GM12878 (cell line): ENCODE results near the gene BRAT1. TPM values are rescaled to one million over a fixed set of nuclear protein-coding genes. Genes with fewer than 3 reads are reported as not detected.

Experiments used
- ATAC-seq: fragments of 200-7000 bp; cut with Tn5 transposase; 3 replicates; pipeline ENCODE4 v1.9.1; 2020; ENCODE audit warnings: mild to moderate bottlenecking, moderate library complexity
- BruUV-seq: library from RNA; stranded (reverse); fragments of 400-500 nt; replicated peaks from 2 replicates; lab custom pipeline; 2021; lab: Mats Ljungman, UMichigan
- CTCF ChIA-PET: fragments of 300-600 bp; sonication (Branson Sonifier 250); formaldehyde crosslinking; extraction: SDS; loops from one replicate; lab custom pipeline; 2021; ENCODE audit warnings: inconsistent platforms; lab: Yijun Ruan, JAX
- POLR2A ChIA-PET: fragments of 350-600 bp; formaldehyde crosslinking; extraction: SDS; loops from one replicate; lab custom pipeline; 2021; ENCODE audit warnings: inconsistent platforms; lab: Charles Lee
- RAD21 ChIA-PET: fragments of 300-600 bp; sonication (Branson Sonifier 250); formaldehyde crosslinking; loops from one replicate; lab custom pipeline; 2023; ENCODE audit warnings: antibody characterized with exemption; ENCODE audit not compliant: unreplicated experiment; lab: Charles Lee
- SMC1A ChIA-PET: fragments of 300-600 bp; sonication (Branson Sonifier 250); formaldehyde crosslinking; loops from one replicate; lab custom pipeline; 2023; ENCODE audit not compliant: unreplicated experiment, uncharacterized antibody; lab: Charles Lee
- DNase-seq: peaks from one replicate; pipeline ENCODE4 v3.0.0-alpha.2; 2011; ENCODE audit warnings: low read depth, low spot score
- FAIRE-seq: peaks from 3 replicates; lab custom pipeline; 2011; peaks lifted over from hg19 to GRCh38; lab: Jason Lieb, UNC
- H2AFZ ChIP-seq: 2 replicates; pipeline ENCODE4 v1.6.0; 2011; ENCODE audit warnings: low read depth, low read length, control low read depth; ENCODE audit not compliant: control insufficient read depth
- H3K27ac ChIP-seq: 2 replicates; pipeline ENCODE4 v1.5.1; 2011; ENCODE audit warnings: control low read depth; ENCODE audit not compliant: control insufficient read depth, insufficient read depth
- H3K27me3 ChIP-seq, 2 experiments: replicated peaks in 1 of 2; 2 replicates each; pipeline versions ENCODE4 v1.6.0 to v1.6.1; 2011; ENCODE audit warnings: low read length in 1 of 2; ENCODE audit not compliant: control insufficient read depth in 2 of 2, insufficient read depth in 2 of 2
- H3K36me3 ChIP-seq, 2 experiments: 2 replicates each; pipeline ENCODE4 v1.5.1; 2011; ENCODE audit warnings: low read length in 1 of 2; ENCODE audit not compliant: control insufficient read depth in 2 of 2, insufficient read depth in 2 of 2
- H3K4me1 ChIP-seq: 2 replicates; pipeline ENCODE4 v1.6.1; 2011; ENCODE audit warnings: mild to moderate bottlenecking, low read length, moderate library complexity, mixed read lengths; ENCODE audit not compliant: control insufficient read depth, insufficient read depth
- H3K4me2 ChIP-seq: 2 replicates; pipeline ENCODE4 v1.6.0; 2011; ENCODE audit warnings: control low read depth; ENCODE audit not compliant: control insufficient read depth, insufficient read depth
- H3K4me3 ChIP-seq: fragments of 200-600 bp; sonication (generic); 2 replicates; pipeline ENCODE4 v1.5.1; 2016
- H3K79me2 ChIP-seq: 2 replicates; pipeline ENCODE4 v1.6.0; 2011; ENCODE audit warnings: low read length; ENCODE audit not compliant: control insufficient read depth, insufficient read depth
- H3K9ac ChIP-seq: 2 replicates; pipeline ENCODE4 v1.8.0; 2011; ENCODE audit warnings: low read length, control low read depth, mixed read lengths; ENCODE audit not compliant: control insufficient read depth, insufficient read depth
- H3K9me3 ChIP-seq: replicated peaks from 3 replicates; pipeline ENCODE4 v1.5.1; 2011; ENCODE audit warnings: mild to moderate bottlenecking, low read length; ENCODE audit not compliant: control insufficient read depth, insufficient read depth
- H4K20me1 ChIP-seq: 2 replicates; pipeline ENCODE4 v1.6.0; 2011; ENCODE audit not compliant: control insufficient read depth, insufficient read depth
- BMI1 ChIP-seq: fragments of 450-650 bp; IDR thresholded peaks from 2 replicates; pipeline ENCODE4 v1.6.1; 2016; ENCODE audit warnings: mild to moderate bottlenecking, moderate library complexity, borderline replicate concordance
- LARP7 ChIP-seq: fragments of 450-650 bp; IDR thresholded peaks from 2 replicates; pipeline ENCODE4 v1.6.1; 2017; ENCODE audit warnings: mild to moderate bottlenecking
- NR2C2 ChIP-seq: IDR thresholded peaks from 2 replicates; pipeline ENCODE4 v1.6.1; 2011; ENCODE audit warnings: borderline replicate concordance, low read depth; ENCODE audit not compliant: control insufficient read depth, insufficient read length
- RFX5 ChIP-seq: IDR thresholded peaks from 2 replicates; pipeline ENCODE4 v1.6.1; 2011; ENCODE audit warnings: low read depth, low read length, improper control_type of control experiment
- STAT1 ChIP-seq: fragments of 450-650 bp; conservative IDR thresholded peaks from 2 replicates; pipeline ENCODE4 v1.6.1; 2014; ENCODE audit warnings: antibody characterized with exemption, mild to moderate bottlenecking
- TAF1 ChIP-seq: IDR thresholded peaks from 2 replicates; pipeline ENCODE4 v1.6.1; 2011; ENCODE audit warnings: mild to moderate bottlenecking, low read depth, low read length, borderline replicate concordance
- ZNF217 ChIP-seq: fragments of 450-650 bp; IDR thresholded peaks from 2 replicates; pipeline ENCODE4 v1.6.1; 2017; ENCODE audit warnings: antibody characterized with exemption, mild to moderate bottlenecking
- WGBS: methylation state at CpG from one replicate; pipeline ENCODE4 v1.1.6; 2016; ENCODE audit warnings: low lambda C conversion rate; ENCODE audit not compliant: insufficient replicate concordance, insufficient coverage; ENCODE audit errors: missing lambda C conversion rate; 5-methylcytosine and 5-hydroxymethylcytosine counted together
- in situ Hi-C: fragments of 300-500 bp; cut with MboI; formaldehyde crosslinking; loops from 9 replicates; pipeline ENCODE4 v1.14.3; 2018; ENCODE audit warnings: mixed read lengths
- intact Hi-C: fragments of 100-400 bp; cut with micrococcal nuclease; formaldehyde crosslinking; loops from one replicate; pipeline ENCODE4 v1.14.2; 2022; ENCODE audit not compliant: unreplicated experiment
- polyA plus RNA-seq, 11 experiments: library from polyadenylated mRNA; depleted of rRNA in 4 of 11; unstranded in 6 of 11; stranded (reverse) in 5 of 11; fragments of >200 nt; fragmentation: Nextera tagmentation in 4 of 11; fragmentation: Illumina TruSeq in 1 of 11; extraction: Ambion mirVana in 4 of 11; extraction: Trizol in 1 of 11; gene quantifications; 1 replicate in 1 of 11; 2 replicates in 10 of 11; pipeline versions ENCODE4 v1.2.1 to v1.2.3, GENCODE V29; 2011 to 2016; ENCODE audit warnings: inconsistent platforms in 2 of 11, missing spikeins in 2 of 11, low read depth in 1 of 11
- total RNA-seq, 4 experiments: library from RNA; depleted of rRNA in 3 of 4; stranded (reverse); fragments of >200 nt in 3 of 4; fragmentation: Illumina TruSeq in 1 of 4; extraction: Trizol in 1 of 4; gene quantifications; 2 replicates each; pipeline versions ENCODE4 v1.2.1 to v1.2.3, GENCODE V29; 2013 to 2021
- TF ChIP-seq, protein P1 (sequence below): IDR thresholded peaks from 2 replicates; pipeline ENCODE4 v1.6.1; 2012; ENCODE audit warnings: low read depth, low read length, improper control_type of control experiment

Gene BRAT1
- total and polyA plus RNA-seq, 10 of the 15 experiments (the other 5 are each of a cell fraction or from before 2014, with no cell fraction given): 0.13 to 53.3 (median 16.0) TPM

DNA sequence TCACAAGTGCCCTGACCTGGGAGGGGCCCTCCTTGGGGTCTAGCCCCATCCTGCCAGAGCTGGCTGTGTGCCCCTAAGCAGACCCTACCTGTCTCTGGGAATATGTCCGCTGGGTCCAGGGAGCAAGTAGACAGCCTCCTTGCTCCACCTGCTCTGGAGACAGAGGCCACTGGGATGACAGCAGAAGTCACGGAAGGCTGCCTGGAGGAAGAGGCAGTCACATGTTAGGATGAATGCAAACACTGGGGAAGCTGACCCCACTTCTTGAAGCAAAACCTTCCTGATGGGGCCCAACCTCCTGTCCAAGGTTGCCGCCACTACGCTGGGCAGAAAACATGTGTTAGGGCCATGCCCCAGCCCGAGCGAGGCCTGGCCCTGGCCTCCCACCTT, 47.4 kb downstream of the BRAT1 start:
- H3K9me3 ChIP-seq: no peaks in the 10 kb centered on the region
- BruUV-seq: no TSS peak
- H3K4me1 ChIP-seq: peaks cover 36% of the 10 kb centered on the region
- 84% methylated on average over 6 of the region's 6 CpGs for WGBS
- TF ChIP-seq, protein P1, sequence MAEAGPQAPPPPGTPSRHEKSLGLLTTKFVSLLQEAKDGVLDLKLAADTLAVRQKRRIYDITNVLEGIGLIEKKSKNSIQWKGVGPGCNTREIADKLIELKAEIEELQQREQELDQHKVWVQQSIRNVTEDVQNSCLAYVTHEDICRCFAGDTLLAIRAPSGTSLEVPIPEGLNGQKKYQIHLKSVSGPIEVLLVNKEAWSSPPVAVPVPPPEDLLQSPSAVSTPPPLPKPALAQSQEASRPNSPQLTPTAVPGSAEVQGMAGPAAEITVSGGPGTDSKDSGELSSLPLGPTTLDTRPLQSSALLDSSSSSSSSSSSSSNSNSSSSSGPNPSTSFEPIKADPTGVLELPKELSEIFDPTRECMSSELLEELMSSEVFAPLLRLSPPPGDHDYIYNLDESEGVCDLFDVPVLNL: no peak
- TF ChIP-seq RFX5 (no peak), STAT1 (no peak), LARP7 (no peak), ZNF217 (no peak), BMI1 (no peak), TAF1 (no peak), NR2C2 (no peak)
- intact Hi-C loops (no loop called here), in situ Hi-C loops (no loop called here)
- FAIRE-seq (no peak), ATAC-seq (no peak), DNase-seq (no peak)
- CTCF ChIA-PET: no interaction called here
- no peaks in the 10 kb centered on the region for H3K36me3 ChIP-seq
- RAD21 ChIA-PET: no interaction called here
- peak overlapping the region; percentile 38; the same call in 1 of the 2 replicates for H3K4me2 ChIP-seq
- H2AFZ ChIP-seq: no peak overlapping the region
- H4K20me1 ChIP-seq: no peaks in the 10 kb centered on the region
- H3K4me3 ChIP-seq: no peak overlapping the region
- SMC1A ChIA-PET: interaction anchor here (0.6 kb wide), 1 partner anchor 45 kb away, joined by 3 read pairs; no protein-coding TSS in a partner anchor
- POLR2A ChIA-PET: no interaction called here
- H3K27me3 ChIP-seq: no peaks in the 10 kb centered on the region
- H3K27ac ChIP-seq: no peak overlapping the region
- H3K79me2 ChIP-seq: no peaks in the 10 kb centered on the region
- no peak overlapping the region for H3K9ac ChIP-seq
